OCI-LY3 (cell line): ENCODE measurements around the gene CMTM3.
A peak's percentile ranks its signal among the peaks of the same experiment; 100 is the strongest.

Experiments
- H2AFZ ChIP-seq: fragments of 200-600, 300-600 bp; shearing (Covaris generic); 2 replicates; pipeline ENCODE4 v1.6.0; 2014; ENCODE audit warnings: antibody characterized with exemption, low read depth, low read length
- H3K27ac ChIP-seq: fragments of 200-600, 300-600 bp; sonication (generic); 2 replicates; pipeline ENCODE4 v1.5.1; 2014; ENCODE audit warnings: mild to moderate bottlenecking, low read length, moderate library complexity, mixed read lengths
- H3K27me3 ChIP-seq: fragments of 200-600, 300-600 bp; sonication (generic); 2 replicates; pipeline ENCODE4 v1.6.1; 2014; ENCODE audit warnings: low read depth, low read length, mixed read lengths
- H3K36me3 ChIP-seq: fragments of 200-600, 300-600 bp; sonication (generic); replicated peaks from 2 replicates; pipeline ENCODE3; 2014; ENCODE audit warnings: low read depth, low read length, mixed read lengths
- H3K4me1 ChIP-seq: fragments of 300-600, 200-600 bp; sonication (generic); 2 replicates; pipeline ENCODE4 v1.6.1; 2014; ENCODE audit warnings: low read length, mixed read lengths
- H3K4me2 ChIP-seq: fragments of 200-600, 300-600 bp; sonication (generic); 2 replicates; pipeline ENCODE4 v1.6.1; 2014; ENCODE audit warnings: low read length, mixed read lengths
- H3K4me3 ChIP-seq: fragments of 300-600, 200-600 bp; sonication (generic); 2 replicates; pipeline ENCODE4 v1.5.1; 2014; ENCODE audit warnings: antibody characterized with exemption, mild to moderate bottlenecking, low read length, moderate library complexity
- H3K79me2 ChIP-seq: fragments of 300-600, 200-600 bp; shearing (Covaris generic); 2 replicates; pipeline ENCODE4 v1.6.1; 2014; ENCODE audit warnings: mild to moderate bottlenecking, low read length, mixed read lengths
- H3K9ac ChIP-seq: fragments of 300-600, 200-600 bp; shearing (Covaris generic); 2 replicates; pipeline ENCODE4 v1.6.0; 2014; ENCODE audit warnings: mild to moderate bottlenecking, low read length, moderate library complexity
- H3K9me3 ChIP-seq: fragments of 200-600, 300-600 bp; shearing (Covaris generic); 2 replicates; pipeline ENCODE4 v1.6.1; 2014; ENCODE audit warnings: low read length, mixed read lengths; ENCODE audit not compliant: insufficient read depth
- H4K20me1 ChIP-seq: fragments of 200-600, 300-600 bp; sonication (generic); 2 replicates; pipeline ENCODE4 v1.6.1; 2016; ENCODE audit warnings: low read length, mixed read lengths; ENCODE audit not compliant: insufficient read depth
- CTCF ChIP-seq: fragments of 200-600, 300-600 bp; sonication (generic); IDR thresholded peaks from 2 replicates; pipeline ENCODE4 v1.5.1; 2014; ENCODE audit warnings: antibody characterized with exemption, low read length, low read depth
- EZH2phosphoT487 ChIP-seq: fragments of 200-600 bp; shearing (Covaris generic); IDR thresholded peaks from 2 replicates; pipeline ENCODE4 v1.6.1; 2018; ENCODE audit warnings: antibody characterized with exemption, mixed run types, low read depth

CMTM3 gene

GRCh38 chr16:66662445-66663194 lies 58.1 kb downstream of the CMTM3 start:
- no peak overlapping the region for H3K4me3 ChIP-seq
- peak; percentile 66 for TF ChIP-seq CTCF
- no peak for TF ChIP-seq EZH2phosphoT487
- H3K79me2 ChIP-seq, result no peaks in the 10 kb centered on the region
- H3K36me3 ChIP-seq, result no peaks in the 10 kb centered on the region
- H3K4me2 ChIP-seq, result no peak overlapping the region
- H3K9me3 ChIP-seq, result no peaks in the 10 kb centered on the region
- H3K27me3 ChIP-seq, result no peaks in the 10 kb centered on the region
- H3K9ac ChIP-seq, result no peak overlapping the region
- no peak overlapping the region for H3K27ac ChIP-seq
- peaks cover 3% of the 10 kb centered on the region; the same call in 1 of the 2 replicates for H3K4me1 ChIP-seq
- H4K20me1 ChIP-seq, result no peaks in the 10 kb centered on the region
- H2AFZ ChIP-seq, result no peak overlapping the region
